CD4-positive, alpha-beta T cell (primary cell): Measurements from ENCODE around the gene ARL16. TPM values are rescaled to one million over a fixed set of nuclear protein-coding genes. Genes with fewer than 3 reads are reported as not detected.

Experiments
- ATAC-seq: fragments of 200-7000 bp; cut with Tn5 transposase; one replicate; pipeline ENCODE4 v1.10.0; 2022; ENCODE audit warnings: mild to moderate bottlenecking; ENCODE audit not compliant: poor library complexity
- CTCF ChIA-PET: fragments of 350-600 bp; sonication (Branson Sonifier 250); formaldehyde crosslinking; loops from one replicate; lab custom pipeline; 2021; ENCODE audit warnings: antibody characterized with exemption, inconsistent platforms; lab: Charles Lee
- POLR2A ChIA-PET: fragments of 350-600 bp; sonication (Branson Sonifier 250); formaldehyde crosslinking; loops from one replicate; lab custom pipeline; 2021; ENCODE audit warnings: antibody characterized with exemption, inconsistent platforms; lab: Charles Lee
- DNase-seq, 14 experiments: peaks; one replicate each; pipeline ENCODE4 v3.0.0-alpha.2; 2013 to 2020; ENCODE audit warnings: mixed read lengths in 2 of 14
- H3K27ac ChIP-seq, 2 donors: one replicate each; pipeline versions ENCODE4 v1.5.1 to v1.7.0; 2013; ENCODE audit warnings: low read length in 2 of 2, low read depth in 1 of 2, mild to moderate bottlenecking in 1 of 2
- H3K27me3 ChIP-seq, 2 experiments: 1 replicate in 1 of 2; 2 replicates in 1 of 2; pipeline versions ENCODE4 v1.6.1 to v1.7.0; 2013; ENCODE audit warnings: low read length in 2 of 2, control low read depth in 1 of 2, mild to moderate bottlenecking in 1 of 2, moderate library complexity in 1 of 2; ENCODE audit not compliant: insufficient read depth in 2 of 2, control insufficient read depth in 1 of 2
- H3K36me3 ChIP-seq: one replicate; pipeline ENCODE4 v1.6.1; 2013; ENCODE audit warnings: low read length, control low read depth; ENCODE audit not compliant: insufficient read depth
- H3K4me1 ChIP-seq: one replicate; pipeline ENCODE4 v1.6.1; 2013; ENCODE audit warnings: low read length, control low read depth; ENCODE audit not compliant: insufficient read depth
- H3K4me3 ChIP-seq: one replicate; pipeline ENCODE4 v1.5.1; 2013; ENCODE audit warnings: mild to moderate bottlenecking, low read length, moderate library complexity
- H3K9me3 ChIP-seq, 2 experiments: 1 replicate in 1 of 2; 2 replicates in 1 of 2; pipeline versions ENCODE4 v1.6.1 to v1.7.0; 2013; ENCODE audit warnings: low read length in 2 of 2, mild to moderate bottlenecking in 2 of 2, control low read depth in 1 of 2, moderate library complexity in 1 of 2; ENCODE audit not compliant: control insufficient read depth in 1 of 2, insufficient read depth in 1 of 2
- H3K27ac Mint-ChIP-seq: one replicate; pipeline ENCODE4 v1.8.0; 2020; ENCODE audit warnings: mixed read lengths
- H3K27me3 Mint-ChIP-seq: one replicate; pipeline ENCODE4 v1.8.0; 2021; ENCODE audit warnings: mixed read lengths
- H3K36me3 Mint-ChIP-seq: one replicate; pipeline ENCODE4 v1.8.0; 2021; ENCODE audit warnings: low read depth, mixed read lengths
- H3K4me1 Mint-ChIP-seq: one replicate; pipeline ENCODE4 v1.8.0; 2021; ENCODE audit warnings: low read depth, mixed read lengths
- H3K4me3 Mint-ChIP-seq: one replicate; pipeline ENCODE4 v1.8.0; 2020; ENCODE audit warnings: mild to moderate bottlenecking, mixed read lengths
- H3K9me3 Mint-ChIP-seq: one replicate; pipeline ENCODE4 v1.8.0; 2020; ENCODE audit warnings: mixed read lengths
- intact Hi-C, 2 experiments: fragments of 100-400 bp; cut with DNase I in 1 of 2; cut with micrococcal nuclease in 1 of 2; formaldehyde crosslinking; loops; one replicate each; pipeline versions ENCODE4 v1.15.1 to v1.9.0; 2023 to 2025; cut with DNase I, micrococcal nuclease
- total RNA-seq, 174 experiments: library from RNA in 2 of 174; stranded (reverse) in 2 of 174; gene quantifications; one replicate each; pipeline ENCODE4 v1.2.3 and lab custom pipeline; 2021 to 2026
- TF ChIP-seq, protein P1 (sequence below): fragments of 200-600 bp; IDR thresholded peaks from one replicate; pipeline ENCODE4 v1.8.0; 2022; ENCODE audit warnings: antibody characterized with exemption, mild to moderate bottlenecking

The ARL16 gene
- total RNA-seq, 2 experiments from 2014 or later = 35.7 to 38.5 TPM

DNA sequence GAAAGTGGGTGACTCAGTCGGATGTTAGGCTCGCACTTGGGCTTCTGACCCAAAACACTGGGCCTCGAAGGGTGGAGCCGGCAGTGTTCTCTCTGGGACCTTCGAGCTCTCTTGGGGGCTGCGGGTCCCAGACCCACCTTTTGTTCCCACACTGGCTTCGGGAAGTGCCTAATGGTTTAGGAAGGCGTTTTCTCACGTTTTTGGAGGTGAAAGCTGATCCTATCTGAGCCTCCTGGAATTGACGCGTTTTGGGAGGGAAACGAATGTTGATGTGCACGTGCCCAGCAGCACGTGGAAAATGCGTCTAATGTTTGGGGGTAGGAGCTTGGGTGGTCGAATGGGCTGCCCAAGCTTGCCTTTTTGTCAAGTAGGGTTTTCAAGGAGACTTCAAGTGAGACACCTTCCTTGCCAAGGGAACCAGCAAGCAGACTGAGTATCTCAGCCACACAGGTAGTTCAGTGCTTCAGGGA is 880 bp upstream of the ARL16 start:
- TF ChIP-seq, protein P1, sequence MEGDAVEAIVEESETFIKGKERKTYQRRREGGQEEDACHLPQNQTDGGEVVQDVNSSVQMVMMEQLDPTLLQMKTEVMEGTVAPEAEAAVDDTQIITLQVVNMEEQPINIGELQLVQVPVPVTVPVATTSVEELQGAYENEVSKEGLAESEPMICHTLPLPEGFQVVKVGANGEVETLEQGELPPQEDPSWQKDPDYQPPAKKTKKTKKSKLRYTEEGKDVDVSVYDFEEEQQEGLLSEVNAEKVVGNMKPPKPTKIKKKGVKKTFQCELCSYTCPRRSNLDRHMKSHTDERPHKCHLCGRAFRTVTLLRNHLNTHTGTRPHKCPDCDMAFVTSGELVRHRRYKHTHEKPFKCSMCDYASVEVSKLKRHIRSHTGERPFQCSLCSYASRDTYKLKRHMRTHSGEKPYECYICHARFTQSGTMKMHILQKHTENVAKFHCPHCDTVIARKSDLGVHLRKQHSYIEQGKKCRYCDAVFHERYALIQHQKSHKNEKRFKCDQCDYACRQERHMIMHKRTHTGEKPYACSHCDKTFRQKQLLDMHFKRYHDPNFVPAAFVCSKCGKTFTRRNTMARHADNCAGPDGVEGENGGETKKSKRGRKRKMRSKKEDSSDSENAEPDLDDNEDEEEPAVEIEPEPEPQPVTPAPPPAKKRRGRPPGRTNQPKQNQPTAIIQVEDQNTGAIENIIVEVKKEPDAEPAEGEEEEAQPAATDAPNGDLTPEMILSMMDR = no peak
- Mint-ChIP-seq H3K36me3 (peaks cover 52% of the 10 kb centered on the region), H3K27me3 (no peaks in the 10 kb centered on the region), H3K4me1 (peaks cover 24% of the 10 kb centered on the region), H3K9me3 (no peaks in the 10 kb centered on the region), H3K4me3 (peak overlapping the region; percentile 84), H3K27ac (peak overlapping the region; percentile 79)
- Histone ChIP-seq H3K36me3 (peaks cover 43% of the 10 kb centered on the region), H3K27me3 (no peaks in the 10 kb centered on the region), H3K27ac (peak overlapping the region; percentile 36 to 50), H3K4me1 (peaks cover 56% of the 10 kb centered on the region), H3K9me3 (no peaks in the 10 kb centered on the region), H3K4me3 (peak overlapping the region; percentile 98)
- ATAC-seq = no peak
- DNase-seq = no peak
- ChIA-PET POLR2A (interaction anchor here (0.6 to 4.0 kb wide), 13 partner anchors 11 to 932 kb away, joined by 3 to 43 read pairs (median 5); partner anchors contain the start of genes ACTG1, CCDC137, CENPX and FAAP100), CTCF (interaction anchor here (1.2 to 1.6 kb wide), 3 partner anchors 9 to 185 kb away, joined by 3 to 5 read pairs (median 3); no protein-coding TSS in a partner anchor)
- intact Hi-C loops = loop anchor here (2.0 to 5.0 kb wide), 3 partner anchors 18 to 178 kb away; partner anchors contain the start of genes MRPL12 (in 1 of the 2) and P4HB (in 1 of the 2)

DNA sequence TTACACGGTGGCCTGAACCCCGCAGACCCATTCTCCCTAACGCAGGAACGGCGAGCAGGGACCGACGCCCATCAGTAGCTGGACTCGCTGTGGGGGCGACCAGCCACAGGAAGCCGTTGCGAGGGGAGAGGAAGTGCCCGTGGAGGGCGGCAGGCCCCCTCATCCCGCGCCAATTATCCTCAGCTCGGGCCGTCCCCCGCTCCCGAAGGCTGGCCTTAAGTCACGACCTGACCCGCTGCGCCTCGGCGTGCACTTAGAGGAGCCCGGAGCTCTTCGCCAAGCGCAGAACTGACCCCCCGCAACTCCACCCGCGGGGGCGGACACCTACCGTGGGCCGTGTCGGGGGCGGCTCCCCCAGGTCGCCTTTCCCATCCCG is 401 bp downstream of the ARL16 start:
- H3K27ac Mint-ChIP-seq = peak overlapping the region; percentile 81
- peak in 1 of 14 experiments; percentile 12 for DNase-seq
- peak overlapping the region; percentile 98 for H3K4me3 ChIP-seq
- H3K27me3 Mint-ChIP-seq = no peaks in the 10 kb centered on the region
- H3K27ac ChIP-seq = peak overlapping the region; percentile 67 to 69
- peaks cover 42% of the 10 kb centered on the region for H3K36me3 Mint-ChIP-seq
- TF ChIP-seq, protein P1 = no peak
- intact Hi-C loops = loop anchor here (1.0 to 5.0 kb wide), 4 partner anchors 17 to 179 kb away; partner anchors contain the start of genes CCDC137 (in 1 of the 2), NPLOC4 (in 1 of the 2), OXLD1 (in 1 of the 2) and P4HB (in 1 of the 2)
- H3K9me3 Mint-ChIP-seq = no peaks in the 10 kb centered on the region
- H3K4me1 Mint-ChIP-seq = peaks cover 24% of the 10 kb centered on the region
- CTCF ChIA-PET = interaction anchor here (0.9 to 1.6 kb wide), 3 partner anchors 19 to 186 kb away, joined by 3 to 5 read pairs (median 3); no protein-coding TSS in a partner anchor
- H3K4me3 Mint-ChIP-seq = peak overlapping the region; percentile 100
- H3K4me1 ChIP-seq = peaks cover 51% of the 10 kb centered on the region
- POLR2A ChIA-PET = interaction anchor here (0.9 to 4.0 kb wide), 18 partner anchors 9 to 444 kb away, joined by 3 to 43 read pairs (median 4); partner anchors contain the start of genes CCDC137, CENPX, FAAP100 and LRRC45
- no peak for ATAC-seq
- no peaks in the 10 kb centered on the region for H3K27me3 ChIP-seq
- peaks cover 30% of the 10 kb centered on the region for H3K36me3 ChIP-seq
- no peaks in the 10 kb centered on the region for H3K9me3 ChIP-seq

DNA sequence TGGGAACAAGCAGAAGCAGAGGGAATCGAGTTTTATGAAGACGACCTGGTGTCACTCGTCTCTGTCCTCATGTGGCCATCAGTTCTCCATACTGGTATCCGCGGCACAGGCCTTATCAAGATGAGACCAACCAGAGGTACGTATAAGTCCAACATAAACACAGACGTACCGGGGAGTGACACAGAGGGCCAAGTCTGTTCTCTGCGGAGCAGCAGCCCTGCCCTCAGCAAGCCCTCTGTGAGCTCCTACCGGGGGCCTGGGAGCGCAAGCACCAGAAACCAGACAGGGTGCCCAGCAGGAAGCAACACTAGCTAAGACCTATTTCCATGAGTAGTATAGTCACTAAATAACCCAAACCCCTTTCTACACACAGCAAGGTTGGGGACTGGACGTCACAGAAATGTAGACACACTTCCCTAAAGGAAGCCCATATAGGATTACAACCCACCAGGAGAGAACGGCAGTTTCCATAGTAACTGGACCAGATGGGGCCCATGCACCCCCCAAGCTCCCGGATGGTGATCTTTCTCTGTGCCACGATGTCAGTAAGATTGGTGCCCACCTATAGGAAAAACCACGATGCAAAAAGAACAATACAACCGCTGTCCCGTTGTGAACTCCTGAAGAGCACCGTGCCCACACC is 911 bp downstream of the ARL16 start:
- TF ChIP-seq, protein P1 = no peak
- ChIA-PET CTCF (no interaction called here), POLR2A (interaction anchor here (0.9 to 2.8 kb wide), 11 partner anchors 8 to 178 kb away, joined by 3 to 25 read pairs (median 7); partner anchors contain the start of genes CCDC137, FAAP100, MCRIP1 and NPLOC4)
- Histone ChIP-seq H3K4me1 (peaks cover 49% of the 10 kb centered on the region), H3K36me3 (peaks cover 25% of the 10 kb centered on the region), H3K4me3 (peak overlapping the region; percentile 98), H3K27ac (no peak overlapping the region), H3K9me3 (no peaks in the 10 kb centered on the region), H3K27me3 (no peaks in the 10 kb centered on the region)
- peaks cover 24% of the 10 kb centered on the region for H3K4me1 Mint-ChIP-seq
- peak overlapping the region; percentile 100 for H3K4me3 Mint-ChIP-seq
- no peak for ATAC-seq
- intact Hi-C loops = loop anchor here (1.0 to 5.0 kb wide), 4 partner anchors 16 to 180 kb away; partner anchors contain the start of genes CCDC137 (in 1 of the 2), NPLOC4 (in 1 of the 2), OXLD1 (in 1 of the 2) and P4HB (in 1 of the 2)
- H3K27me3 Mint-ChIP-seq = no peaks in the 10 kb centered on the region
- peak overlapping the region; percentile 81 for H3K27ac Mint-ChIP-seq
- H3K36me3 Mint-ChIP-seq = peaks cover 39% of the 10 kb centered on the region
- H3K9me3 Mint-ChIP-seq = no peaks in the 10 kb centered on the region
- DNase-seq = no peak
